ENCODE measurements around the gene DNAJC16.

DNAJC16 gene

DNA sequence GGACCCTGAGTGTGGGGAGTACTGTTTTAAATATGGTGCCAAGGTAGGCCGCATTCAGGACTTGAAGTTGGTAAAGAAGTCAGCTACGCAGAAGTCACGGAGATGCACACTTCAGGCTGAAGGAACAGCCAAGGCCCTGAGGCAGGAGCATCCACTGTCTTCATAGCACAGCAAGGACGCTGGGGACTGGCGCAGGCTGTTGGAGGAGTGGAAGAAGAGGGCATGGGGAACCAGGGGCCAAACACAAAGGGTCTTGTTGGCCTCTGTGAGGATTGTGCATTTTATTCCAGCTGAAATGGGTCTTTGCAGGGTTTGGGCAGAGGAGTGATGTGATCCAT, 16.6 kb downstream of the DNAJC16 start:
- Mint-ChIP-seq H3K4me1 (no peaks in the 10 kb centered on the region), H3K27ac (no peak overlapping the region), H3K4me3 (no peak overlapping the region), H3K36me3 (peaks cover 61% of the 10 kb centered on the region), H3K9me3 (no peaks in the 10 kb centered on the region), H3K27me3 (no peaks in the 10 kb centered on the region)
- ATAC-seq, result no peak

- H3K4me3 Mint-ChIP-seq, result no peak overlapping the region
- no peaks in the 10 kb centered on the region for H3K4me1 Mint-ChIP-seq
- H3K27ac Mint-ChIP-seq, result no peak overlapping the region
- H3K9me3 Mint-ChIP-seq, result no peaks in the 10 kb centered on the region
- no peaks in the 10 kb centered on the region for H3K27me3 Mint-ChIP-seq
- ATAC-seq, result no peak
- peaks cover 58% of the 10 kb centered on the region for H3K36me3 Mint-ChIP-seq
These were observed 17.2 kb downstream of the DNAJC16 start for GRCh38 chr1:15543589-15544568.

- Mint-ChIP-seq H3K36me3 (peaks cover 55% of the 10 kb centered on the region), H3K9me3 (no peaks in the 10 kb centered on the region)
- ATAC-seq, result no peak
These were observed 20.0 kb downstream of the DNAJC16 start for GRCh38 chr1:15546641-15547040.

GRCh38 chr1:15550573-15550972, 23.9 kb downstream of the DNAJC16 start:
- no peaks in the 10 kb centered on the region for H3K27me3 Mint-ChIP-seq
- H3K4me1 Mint-ChIP-seq, result no peaks in the 10 kb centered on the region
- no peak overlapping the region for H3K4me3 Mint-ChIP-seq
- peaks cover 34% of the 10 kb centered on the region for H3K36me3 Mint-ChIP-seq
- no peaks in the 10 kb centered on the region for H3K9me3 Mint-ChIP-seq
- H3K27ac Mint-ChIP-seq, result peak overlapping the region; percentile 25
- no peak for ATAC-seq

More at GRCh38 chr1:15546641-15547040, 20.0 kb downstream of the DNAJC16 start:
- no peak overlapping the region for H3K27ac Mint-ChIP-seq
- no peak overlapping the region for H3K4me3 Mint-ChIP-seq
- H3K27me3 Mint-ChIP-seq, result no peaks in the 10 kb centered on the region
- no peaks in the 10 kb centered on the region for H3K4me1 Mint-ChIP-seq

DNA sequence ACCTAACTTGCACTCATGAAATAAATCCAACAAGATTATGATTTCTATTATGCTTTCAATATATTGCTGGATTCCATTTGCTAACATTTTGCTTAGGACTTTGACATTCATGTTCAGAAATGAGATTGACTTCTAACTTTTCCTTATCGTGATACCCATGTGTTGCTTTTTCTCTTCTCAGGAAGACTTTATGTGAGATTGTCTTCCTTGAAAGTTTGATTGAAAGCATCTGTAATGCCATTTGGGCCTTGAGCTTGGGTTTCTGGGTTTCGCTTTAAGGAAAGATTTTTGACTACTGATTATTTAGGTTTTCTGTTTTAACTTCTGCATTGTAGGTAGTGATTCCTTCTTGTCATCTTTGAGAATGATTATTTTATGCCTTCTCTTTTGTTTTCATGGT, 30.4 kb downstream of the DNAJC16 start:
- no peaks in the 10 kb centered on the region for H3K4me1 Mint-ChIP-seq
- no peak overlapping the region for H3K27ac Mint-ChIP-seq
- ATAC-seq, result no peak
- no peak overlapping the region for H3K4me3 Mint-ChIP-seq
- H3K36me3 Mint-ChIP-seq, result peaks cover 24% of the 10 kb centered on the region
- no peaks in the 10 kb centered on the region for H3K27me3 Mint-ChIP-seq
- H3K9me3 Mint-ChIP-seq, result no peaks in the 10 kb centered on the region

DNA sequence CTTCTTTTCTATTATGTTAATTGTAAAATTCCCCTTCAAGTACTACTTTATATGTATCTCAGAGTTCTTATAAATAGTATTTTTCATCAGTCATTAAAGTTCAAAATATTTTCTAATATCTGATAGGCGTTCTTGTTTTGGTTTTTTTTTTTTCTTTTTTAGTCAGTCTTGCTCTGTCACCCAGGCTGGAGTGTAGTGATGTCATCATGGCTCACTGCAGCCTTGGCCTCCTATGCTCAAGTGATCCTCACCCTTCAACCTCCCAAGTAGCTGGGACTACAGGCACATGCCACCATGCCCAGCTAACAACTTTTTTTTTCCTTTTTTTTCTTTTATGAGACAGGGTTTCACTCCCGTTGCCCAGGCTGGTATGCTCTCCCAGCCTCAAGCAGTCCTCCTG, 30.9 kb downstream of the DNAJC16 start:
- Mint-ChIP-seq H3K9me3 (no peaks in the 10 kb centered on the region), H3K27ac (no peak overlapping the region), H3K4me1 (peaks cover 3% of the 10 kb centered on the region), H3K27me3 (no peaks in the 10 kb centered on the region), H3K36me3 (peaks cover 30% of the 10 kb centered on the region), H3K4me3 (no peak overlapping the region)
- ATAC-seq, result no peak

GRCh38 chr1:15558516-15558915, 31.9 kb downstream of the DNAJC16 start:
- Mint-ChIP-seq H3K4me3 (no peak overlapping the region), H3K27ac (no peak overlapping the region), H3K4me1 (peaks cover 9% of the 10 kb centered on the region), H3K27me3 (no peaks in the 10 kb centered on the region), H3K9me3 (no peaks in the 10 kb centered on the region), H3K36me3 (peaks cover 30% of the 10 kb centered on the region)
- no peak for ATAC-seq

GRCh38 chr1:15559189-15559810, 32.7 kb downstream of the DNAJC16 start:
- H3K4me3 Mint-ChIP-seq, result no peak overlapping the region
- no peak for ATAC-seq
- no peak overlapping the region for H3K27ac Mint-ChIP-seq
- peaks cover 15% of the 10 kb centered on the region for H3K4me1 Mint-ChIP-seq
- no peaks in the 10 kb centered on the region for H3K27me3 Mint-ChIP-seq
- H3K9me3 Mint-ChIP-seq, result no peaks in the 10 kb centered on the region
- H3K36me3 Mint-ChIP-seq, result peaks cover 36% of the 10 kb centered on the region

DNA sequence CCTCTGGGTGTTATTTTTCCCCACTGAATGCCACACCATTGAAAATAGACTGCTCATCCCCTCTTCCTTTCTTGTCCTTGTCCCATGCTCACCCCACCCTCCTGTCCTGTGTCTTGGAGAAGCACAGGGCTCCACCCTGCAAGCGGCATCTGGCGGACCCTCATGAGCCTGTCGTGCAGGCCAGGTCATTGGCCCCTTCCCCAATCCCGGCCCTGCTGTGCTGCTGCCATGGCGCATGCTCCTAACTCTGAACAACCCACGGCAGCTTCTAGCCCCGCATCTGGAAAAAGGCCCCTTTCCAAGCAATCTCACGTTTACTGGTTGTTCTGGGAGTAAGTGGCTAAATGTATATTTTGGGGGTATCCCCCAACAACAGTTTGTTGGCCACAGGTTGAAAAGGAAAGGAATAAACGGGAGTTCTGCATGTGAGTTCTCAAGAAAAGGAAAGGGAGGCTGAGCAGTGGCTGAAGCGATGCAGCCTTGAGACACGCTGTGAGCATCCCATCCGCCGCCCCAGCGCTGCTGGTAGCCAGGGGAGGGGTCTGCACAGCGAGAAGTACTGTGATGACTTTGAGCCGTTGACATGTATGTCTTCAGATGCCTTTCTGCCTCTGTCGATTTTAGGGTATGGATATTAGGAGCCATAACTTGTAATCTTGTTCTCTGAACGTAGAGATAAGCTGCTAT, 41.9 kb downstream of the DNAJC16 start:
- Mint-ChIP-seq H3K4me1 (peaks cover 28% of the 10 kb centered on the region), H3K9me3 (no peaks in the 10 kb centered on the region), H3K36me3 (peaks cover 53% of the 10 kb centered on the region), H3K27me3 (no peaks in the 10 kb centered on the region), H3K4me3 (no peak overlapping the region), H3K27ac (peak overlapping the region; percentile 73)
- no peak for ATAC-seq

- H3K9me3 Mint-ChIP-seq, result no peaks in the 10 kb centered on the region
- no peaks in the 10 kb centered on the region for H3K27me3 Mint-ChIP-seq
- no peak for ATAC-seq
- H3K36me3 Mint-ChIP-seq, result peaks cover 49% of the 10 kb centered on the region
- H3K27ac Mint-ChIP-seq, result peak overlapping the region; percentile 80
- peaks cover 24% of the 10 kb centered on the region for H3K4me1 Mint-ChIP-seq
- no peak overlapping the region for H3K4me3 Mint-ChIP-seq
These were observed 44.2 kb downstream of the DNAJC16 start for GRCh38 chr1:15570861-15571260.

- no peak for ATAC-seq
- Mint-ChIP-seq H3K4me3 (peak overlapping the region; percentile 34), H3K27ac (peak overlapping the region; percentile 80), H3K9me3 (no peaks in the 10 kb centered on the region), H3K27me3 (no peaks in the 10 kb centered on the region), H3K36me3 (peaks cover 45% of the 10 kb centered on the region), H3K4me1 (peaks cover 24% of the 10 kb centered on the region)
These were observed 44.6 kb downstream of the DNAJC16 start for GRCh38 chr1:15571266-15571665.

DNA sequence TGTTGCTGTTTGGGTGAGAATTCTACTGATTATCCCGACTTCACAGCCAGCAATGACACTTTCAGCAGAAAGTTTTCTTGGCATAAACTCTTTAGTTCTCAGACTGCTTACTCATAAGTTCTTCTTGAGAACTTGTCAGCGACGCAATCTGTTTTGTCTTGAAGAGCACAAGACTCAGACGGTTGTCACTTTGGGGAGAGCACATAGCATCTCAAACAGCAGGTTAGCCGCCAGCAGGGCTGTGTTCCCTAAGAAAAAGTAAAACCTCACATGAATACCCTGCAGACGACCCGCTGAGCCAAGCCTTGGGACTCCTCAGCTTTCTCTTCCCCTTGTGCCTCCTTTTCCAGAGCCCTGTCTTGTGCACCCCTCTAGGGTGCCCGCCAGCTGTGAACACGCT, 46.8 kb downstream of the DNAJC16 start:
- no peaks in the 10 kb centered on the region for H3K9me3 Mint-ChIP-seq
- peaks cover 23% of the 10 kb centered on the region for H3K36me3 Mint-ChIP-seq
- H3K27me3 Mint-ChIP-seq, result no peaks in the 10 kb centered on the region
- peak overlapping the region; percentile 80 for H3K27ac Mint-ChIP-seq
- H3K4me1 Mint-ChIP-seq, result peaks cover 28% of the 10 kb centered on the region
- no peak for ATAC-seq
- no peak overlapping the region for H3K4me3 Mint-ChIP-seq

DNA sequence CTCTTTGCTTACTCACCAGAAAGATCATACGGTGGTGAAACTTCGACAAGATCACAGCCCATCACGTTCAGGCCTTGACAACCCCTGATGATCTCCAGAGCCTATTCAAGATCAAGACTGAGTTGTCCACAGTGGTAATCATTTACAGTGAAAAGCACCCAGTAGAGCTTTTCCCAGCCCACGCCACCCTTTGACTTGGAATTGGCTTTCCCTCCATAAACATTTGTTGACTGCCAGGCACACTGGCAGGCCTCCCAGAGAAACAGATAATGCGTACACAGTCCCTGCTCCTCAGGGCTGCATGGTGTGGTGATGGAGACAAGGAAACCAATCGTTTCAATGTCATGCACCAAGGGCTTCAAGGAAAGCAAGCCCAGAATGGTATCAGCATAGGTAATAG, 48.1 kb downstream of the DNAJC16 start:
- H3K4me3 Mint-ChIP-seq, result no peak overlapping the region
- ATAC-seq, result no peak
- H3K9me3 Mint-ChIP-seq, result no peaks in the 10 kb centered on the region
- peaks cover 40% of the 10 kb centered on the region for H3K4me1 Mint-ChIP-seq
- H3K27ac Mint-ChIP-seq, result no peak overlapping the region
- peaks cover 13% of the 10 kb centered on the region for H3K36me3 Mint-ChIP-seq
- H3K27me3 Mint-ChIP-seq, result no peaks in the 10 kb centered on the region

GRCh38 chr1:15575549-15576150, 49.0 kb downstream of the DNAJC16 start:
- Mint-ChIP-seq H3K9me3 (no peaks in the 10 kb centered on the region), H3K36me3 (peaks cover 13% of the 10 kb centered on the region), H3K4me3 (no peak overlapping the region), H3K4me1 (peaks cover 44% of the 10 kb centered on the region), H3K27me3 (no peaks in the 10 kb centered on the region), H3K27ac (no peak overlapping the region)
- ATAC-seq, result no peak

DNA sequence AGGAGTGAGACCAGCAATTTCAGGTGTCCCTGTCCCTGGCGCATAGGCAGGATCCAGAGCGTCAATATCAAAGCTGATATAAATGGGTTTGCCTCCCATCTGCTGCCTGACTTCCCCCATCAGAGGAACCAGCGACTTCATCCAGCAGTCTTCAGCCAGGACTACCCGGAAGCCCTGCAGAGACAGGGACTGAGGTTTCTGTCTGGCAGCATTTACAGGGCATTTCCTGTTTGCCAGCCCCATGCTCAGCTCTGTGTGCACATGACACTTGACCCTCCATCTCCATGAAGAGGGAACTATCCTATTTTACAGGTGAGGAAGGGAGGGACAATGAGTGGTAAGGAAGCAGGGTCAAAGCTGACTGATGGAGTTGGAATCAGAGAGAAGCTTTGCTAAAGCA, 51.0 kb downstream of the DNAJC16 start:
- peaks cover 13% of the 10 kb centered on the region for H3K36me3 Mint-ChIP-seq
- H3K4me3 Mint-ChIP-seq, result no peak overlapping the region
- peaks cover 32% of the 10 kb centered on the region for H3K4me1 Mint-ChIP-seq
- no peak for ATAC-seq
- H3K27me3 Mint-ChIP-seq, result no peaks in the 10 kb centered on the region
- H3K27ac Mint-ChIP-seq, result no peak overlapping the region
- no peaks in the 10 kb centered on the region for H3K9me3 Mint-ChIP-seq

Measured in stimulated activated memory B cell treated with anti-CD40 and anti-IgM and Interleukin-4, amounts not matched to agents 10 μg/mL and 1 μg/mL and 100 μg/mL, for 72 hours (primary cell).